ENCODE results near the gene LAG3. TPM values are rescaled to one million over a fixed set of nuclear protein-coding genes. Genes with fewer than 3 reads are reported as not detected.

Gene LAG3
- total RNA-seq, 4 donors from 2014 or later, result 0.13 TPM; not detected in 3

DNA sequence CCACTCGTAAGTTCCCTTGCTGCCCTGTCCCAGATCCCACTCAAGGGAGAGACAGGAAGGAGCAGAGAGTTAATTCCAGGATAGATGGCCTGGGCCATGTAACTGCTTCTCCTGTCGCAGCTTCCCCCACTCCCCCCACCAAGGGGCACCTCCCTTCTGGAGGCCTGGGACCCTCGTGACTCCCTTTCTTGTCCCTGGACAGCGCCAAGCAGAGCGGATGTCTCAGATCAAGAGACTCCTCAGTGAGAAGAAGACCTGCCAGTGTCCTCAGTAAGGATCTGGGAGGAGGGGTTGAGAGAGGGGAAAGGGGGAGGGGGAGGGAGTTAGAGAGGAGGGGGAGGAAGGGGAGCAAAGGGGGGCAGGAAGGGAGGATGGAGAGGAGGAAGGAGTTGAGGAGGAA lies 46.3 kb downstream of the LAG3 start:
- intact Hi-C loops (cut with DNase I), result no loop called here
- H3K27ac ChIP-seq, result no peak overlapping the region
- H3K4me3 ChIP-seq (replicated peaks in 1 of 3), result no peak overlapping the region
- peaks cover 0 to 12% of the 10 kb centered on the region in 2 donors for H3K4me1 ChIP-seq
- TF ChIP-seq POLR2A (IDR thresholded peaks at IDR 0.05), result no peak
- TF ChIP-seq, protein P1, sequence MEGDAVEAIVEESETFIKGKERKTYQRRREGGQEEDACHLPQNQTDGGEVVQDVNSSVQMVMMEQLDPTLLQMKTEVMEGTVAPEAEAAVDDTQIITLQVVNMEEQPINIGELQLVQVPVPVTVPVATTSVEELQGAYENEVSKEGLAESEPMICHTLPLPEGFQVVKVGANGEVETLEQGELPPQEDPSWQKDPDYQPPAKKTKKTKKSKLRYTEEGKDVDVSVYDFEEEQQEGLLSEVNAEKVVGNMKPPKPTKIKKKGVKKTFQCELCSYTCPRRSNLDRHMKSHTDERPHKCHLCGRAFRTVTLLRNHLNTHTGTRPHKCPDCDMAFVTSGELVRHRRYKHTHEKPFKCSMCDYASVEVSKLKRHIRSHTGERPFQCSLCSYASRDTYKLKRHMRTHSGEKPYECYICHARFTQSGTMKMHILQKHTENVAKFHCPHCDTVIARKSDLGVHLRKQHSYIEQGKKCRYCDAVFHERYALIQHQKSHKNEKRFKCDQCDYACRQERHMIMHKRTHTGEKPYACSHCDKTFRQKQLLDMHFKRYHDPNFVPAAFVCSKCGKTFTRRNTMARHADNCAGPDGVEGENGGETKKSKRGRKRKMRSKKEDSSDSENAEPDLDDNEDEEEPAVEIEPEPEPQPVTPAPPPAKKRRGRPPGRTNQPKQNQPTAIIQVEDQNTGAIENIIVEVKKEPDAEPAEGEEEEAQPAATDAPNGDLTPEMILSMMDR (IDR thresholded peaks at IDR 0.05), result no peak
- no peaks in the 10 kb centered on the region for H3K9me3 ChIP-seq
- H3K27me3 ChIP-seq, result no peaks in the 10 kb centered on the region
- no peak for DNase-seq
- 65 to 80% methylated on average over 5 of the region's 5 CpGs for WGBS, 2 donors
- H3K36me3 ChIP-seq, result no peaks in the 10 kb centered on the region

DNA sequence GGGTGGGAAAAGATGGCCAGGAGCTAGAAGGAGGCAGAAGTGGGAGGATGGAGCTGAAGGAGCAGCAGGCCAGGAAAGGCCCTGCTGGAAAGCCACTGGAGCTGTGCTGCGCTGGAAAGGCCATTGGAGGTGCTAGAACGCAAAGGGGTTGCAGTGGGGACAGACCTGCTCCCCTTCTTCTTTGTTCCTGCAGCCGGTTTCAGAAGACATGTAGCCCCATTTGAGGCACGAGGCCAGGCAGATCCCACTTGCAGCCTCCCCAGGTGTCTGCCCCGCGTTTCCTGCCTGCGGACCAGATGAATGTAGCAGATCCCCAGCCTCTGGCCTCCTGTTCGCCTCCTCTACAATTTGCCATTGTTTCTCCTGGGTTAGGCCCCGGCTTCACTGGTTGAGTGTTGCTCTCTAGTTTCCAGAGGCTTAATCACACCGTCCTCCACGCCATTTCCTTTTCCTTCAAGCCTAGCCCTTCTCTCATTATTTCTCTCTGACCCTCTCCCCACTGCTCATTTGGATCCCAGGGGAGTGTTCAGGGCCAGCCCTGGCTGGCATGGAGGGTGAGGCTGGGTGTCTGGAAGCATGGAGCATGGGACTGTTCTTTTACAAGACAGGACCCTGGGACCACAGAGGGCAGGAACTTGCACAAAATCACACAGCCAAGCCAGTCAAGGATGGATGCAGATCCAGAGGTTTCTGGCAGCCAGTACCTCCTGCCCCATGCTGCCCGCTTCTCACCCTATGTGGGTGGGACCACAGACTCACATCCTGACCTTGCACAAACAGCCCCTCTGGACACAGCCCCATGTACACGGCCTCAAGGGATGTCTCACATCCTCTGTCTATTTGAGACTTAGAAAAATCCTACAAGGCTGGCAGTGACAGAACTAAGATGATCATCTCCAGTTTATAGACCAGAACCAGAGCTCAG lies 47.0 kb downstream of the LAG3 start:
- DNase-seq, result no peak
- 83 to 86% methylated on average over 11 to 12 of the region's 13 CpGs for WGBS, 2 donors
- H3K27ac ChIP-seq, result no peak overlapping the region
- intact Hi-C loops (cut with DNase I), result no loop called here
- H3K4me1 ChIP-seq, result peaks cover 0 to 12% of the 10 kb centered on the region in 2 donors
- no peak overlapping the region for H3K4me3 ChIP-seq (replicated peaks in 1 of 3)
- H3K36me3 ChIP-seq, result no peaks in the 10 kb centered on the region
- no peak for TF ChIP-seq POLR2A (IDR thresholded peaks at IDR 0.05)
- TF ChIP-seq, protein P1 (IDR thresholded peaks at IDR 0.05), result no peak
- no peaks in the 10 kb centered on the region for H3K9me3 ChIP-seq
- H3K27me3 ChIP-seq, result no peaks in the 10 kb centered on the region

DNA sequence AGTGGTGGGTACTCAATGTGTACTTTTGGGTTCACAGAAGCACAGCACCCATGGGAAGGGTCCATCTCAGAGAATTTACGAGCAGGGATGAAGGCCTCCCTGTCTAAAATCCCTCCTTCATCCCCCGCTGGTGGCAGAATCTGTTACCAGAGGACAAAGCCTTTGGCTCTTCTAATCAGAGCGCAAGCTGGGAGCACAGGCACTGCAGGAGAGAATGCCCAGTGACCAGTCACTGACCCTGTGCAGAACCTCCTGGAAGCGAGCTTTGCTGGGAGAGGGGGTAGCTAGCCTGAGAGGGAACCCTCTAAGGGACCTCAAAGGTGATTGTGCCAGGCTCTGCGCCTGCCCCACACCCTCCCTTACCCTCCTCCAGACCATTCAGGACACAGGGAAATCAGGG lies 47.8 kb downstream of the LAG3 start:
- no peaks in the 10 kb centered on the region for H3K9me3 ChIP-seq
- 80 to 81% methylated on average over 4 to 5 of the region's 5 CpGs for WGBS, 2 donors
- no peak for TF ChIP-seq POLR2A (IDR thresholded peaks at IDR 0.05)
- TF ChIP-seq, protein P1 (IDR thresholded peaks at IDR 0.05), result no peak
- H3K36me3 ChIP-seq, result no peaks in the 10 kb centered on the region
- peaks cover 0 to 12% of the 10 kb centered on the region in 2 donors for H3K4me1 ChIP-seq
- intact Hi-C loops (cut with DNase I), result no loop called here
- no peak overlapping the region for H3K27ac ChIP-seq
- DNase-seq, result no peak
- no peaks in the 10 kb centered on the region for H3K27me3 ChIP-seq
- no peak overlapping the region for H3K4me3 ChIP-seq (replicated peaks in 1 of 3)

DNA sequence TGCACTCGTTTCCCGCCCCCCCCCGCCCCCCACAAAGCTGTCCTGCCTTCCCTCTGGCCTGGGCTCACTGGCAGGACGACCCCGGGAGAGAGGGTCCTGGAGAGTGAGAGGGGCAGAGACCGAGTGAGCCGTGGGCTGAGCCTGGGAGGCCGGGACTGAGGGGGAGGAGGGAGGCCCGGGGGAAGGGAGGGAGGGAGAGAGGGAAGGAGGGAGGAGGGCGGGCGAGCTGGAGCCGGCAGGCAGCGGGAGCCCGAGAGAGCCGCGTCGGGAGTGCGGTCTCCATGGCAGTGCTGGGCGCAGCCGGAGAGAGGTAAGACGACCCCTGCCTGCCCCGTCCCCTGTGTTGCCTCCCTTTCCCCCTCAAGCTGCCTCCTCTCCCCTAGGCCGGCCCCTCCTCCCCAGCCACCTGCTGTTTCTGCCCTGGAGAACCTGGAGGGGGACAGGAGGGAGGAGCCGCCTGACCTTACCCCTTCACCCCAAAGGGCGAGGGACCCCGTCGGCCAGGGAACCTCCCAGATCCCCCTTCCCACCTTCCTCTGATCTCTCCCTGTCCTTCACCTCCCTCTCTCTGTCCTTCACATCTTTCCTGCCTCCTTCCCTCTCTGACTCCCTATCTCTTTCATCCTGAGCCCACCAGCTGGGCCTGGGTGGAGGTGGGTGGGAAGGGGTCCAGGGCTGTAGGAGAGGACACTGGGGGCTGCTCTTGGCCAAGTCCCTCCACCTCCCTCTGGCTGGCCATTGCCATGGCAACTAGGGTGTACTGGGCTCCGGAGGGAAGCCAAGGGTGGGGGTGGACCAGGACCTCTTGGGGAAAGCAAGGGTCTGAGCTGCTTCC lies 49.5 kb downstream of the LAG3 start, which contains the start of gene GPR162:
GPR162 (plus strand) TSS at position 231 of the 835 bp plus-strand sequence. CDS start 2,078 bp downstream, outside the sequence.
- TF ChIP-seq POLR2A (IDR thresholded peaks at IDR 0.05), result no peak
- WGBS, 2 donors, result 2 to 8% methylated on average over 10 to 23 of the region's 28 CpGs

DNA sequence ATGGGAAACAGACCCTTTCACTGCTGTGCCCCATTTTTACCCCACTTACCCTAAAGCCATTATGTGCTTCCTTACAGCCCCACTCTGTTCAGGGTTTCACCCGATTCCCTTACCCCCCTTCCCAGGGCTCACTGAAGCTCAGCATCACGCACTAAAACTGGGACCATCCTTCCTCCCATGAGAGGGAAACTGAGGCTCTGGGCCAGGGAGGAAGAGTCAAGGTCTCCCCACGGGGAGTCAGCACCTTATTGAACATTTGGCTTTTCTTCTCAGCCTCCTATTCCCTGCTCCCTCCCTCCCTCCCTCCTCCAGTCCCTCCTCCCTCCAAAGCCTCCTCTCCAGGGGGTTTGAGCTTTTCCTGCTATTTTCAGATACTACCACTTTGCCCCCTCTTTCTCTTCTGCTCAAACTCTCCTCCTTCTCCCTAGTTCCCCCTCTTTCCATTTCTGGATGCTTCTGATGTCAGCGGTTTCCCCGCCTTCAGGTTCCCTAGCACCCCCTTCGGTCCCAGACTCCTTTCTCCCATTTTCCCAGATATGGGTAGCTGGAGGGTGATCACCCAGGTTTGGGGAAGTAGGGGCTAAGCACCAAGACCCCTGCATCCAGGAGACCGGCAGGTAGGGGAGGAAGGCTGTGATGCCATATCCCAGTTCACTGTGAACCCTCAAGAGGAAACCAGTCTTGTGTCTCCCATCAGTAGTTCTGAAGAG lies 50.3 kb downstream of the LAG3 start:
- Histone ChIP-seq H3K36me3 (no peaks in the 10 kb centered on the region), H3K4me3 (replicated peaks in 1 of 3) (no peak overlapping the region), H3K9me3 (no peaks in the 10 kb centered on the region), H3K27ac (no peak overlapping the region), H3K4me1 (peaks cover 6 to 19% of the 10 kb centered on the region in 2 donors), H3K27me3 (no peaks in the 10 kb centered on the region)
- intact Hi-C loops (cut with DNase I), result no loop called here
- 46 to 47% methylated on average over 7 of the region's 7 CpGs for WGBS, 2 donors
- TF ChIP-seq, protein P1 (IDR thresholded peaks at IDR 0.05), result no peak
- TF ChIP-seq POLR2A (IDR thresholded peaks at IDR 0.05), result no peak
- DNase-seq, result no peak

More for the DNA sequence above, 49.5 kb downstream of the LAG3 start, which contains the start of gene GPR162:
- Histone ChIP-seq H3K27me3 (no peaks in the 10 kb centered on the region), H3K4me1 (peaks cover 0 to 12% of the 10 kb centered on the region in 2 donors), H3K4me3 (replicated peaks in 1 of 3) (peak within 1 kb of the TSS in 1 of 3 donors; percentile 34), H3K36me3 (no peaks in the 10 kb centered on the region), H3K27ac (no peak within 1 kb of the TSS), H3K9me3 (no peaks in the 10 kb centered on the region)
- intact Hi-C loops (cut with DNase I), result no loop called here
- DNase-seq, result peak; percentile 32 to 49

All from thyroid gland (tissue), 4 donors.